ENCODE data around the gene RPL32. TPM values are rescaled to one million over a fixed set of nuclear protein-coding genes. Genes with fewer than 3 reads are reported as not detected.

Gene RPL32
- total and polyA plus RNA-seq, 2 donors (not counting 3 experiments of a cell fraction or from before 2014, with no cell fraction given) = 1,075 to 1,588 TPM

GRCh38 chr3:12839156-12839946 is 2.0 kb downstream of the RPL32 start:
- Histone ChIP-seq H3K4me2 (ENCODE audit: insufficient read depth, low read length) (peak overlapping the region; percentile 80), H3K9me1 (replicated peaks; ENCODE audit: control insufficient read depth, extremely low read depth, insufficient read depth, low read length) (no peaks in the 10 kb centered on the region), H3K9ac (replicated peaks; ENCODE audit: extremely low read depth, insufficient read depth, low read length) (peak overlapping the region; percentile 10), H3K4me1 (ENCODE audit: control insufficient read depth, extremely low read depth, insufficient read depth, low read length) (peaks cover 26% of the 10 kb centered on the region), H3K27me3 (ENCODE audit: control insufficient read depth in 2 of 2, insufficient read depth in 2 of 2, low read length in 2 of 2) (no peaks in the 10 kb centered on the region), H3K4me3 (replicated peaks in 1 of 3; ENCODE audit: insufficient read depth in 1 of 3, low read depth in 1 of 3, low read length in 3 of 3) (peak overlapping the region in 2 of 3 experiments; percentile 88 to 98), H3K9me3 (replicated peaks; ENCODE audit: control insufficient read depth, insufficient read depth, low read length) (no peaks in the 10 kb centered on the region), H3K36me3 (ENCODE audit: control insufficient read depth in 2 of 2, extremely low read depth in 1 of 2, insufficient read depth in 2 of 2, low read length in 2 of 2) (peaks cover 33% of the 10 kb centered on the region in 2 experiments), H3K79me2 (ENCODE audit: control insufficient read depth, insufficient read depth, low read length) (peaks cover 59% of the 10 kb centered on the region), H3K27ac (ENCODE audit: insufficient read depth, low read depth, low read length) (no peak overlapping the region), H2AFZ (ENCODE audit: low read depth, low read length) (no peak overlapping the region), H4K20me1 (replicated peaks; ENCODE audit: control insufficient read depth, extremely low read depth, insufficient read depth, low read length) (peaks cover 9% of the 10 kb centered on the region)
- TF ChIP-seq JUN (IDR thresholded peaks at IDR 0.05; ENCODE audit: borderline replicate concordance, insufficient read depth, insufficient read length, low read depth) (no peak), EZH2 (IDR thresholded peaks at IDR 0.05; ENCODE audit: borderline replicate concordance, low read depth, low read length, severe bottlenecking) (no peak), MYC (IDR thresholded peaks at IDR 0.05; ENCODE audit: low read depth, low read length) (no peak), CTCF (IDR thresholded peaks at IDR 0.05; ENCODE audit: extremely low read depth in 1 of 2, insufficient read depth in 1 of 2, low read depth in 1 of 2, low read length in 2 of 2) (no peak), GATA2 (IDR thresholded peaks at IDR 0.05; ENCODE audit: insufficient read depth, insufficient read length, low read depth, low read length) (no peak), FOS (IDR thresholded peaks at IDR 0.05; ENCODE audit: borderline replicate concordance, insufficient read depth, low read length) (no peak), POLR2A (IDR thresholded peaks at IDR 0.05; ENCODE audit: low read depth, low read length) (no peak), MAX (IDR thresholded peaks at IDR 0.05; ENCODE audit: insufficient read depth, insufficient read length) (no peak), POLR2AphosphoS5 (IDR thresholded peaks at IDR 0.05; ENCODE audit: insufficient read depth, low read depth, low read length) (no peak)
- DNase-seq (ENCODE audit: low read depth, low spot score) (no peak), FAIRE-seq (no peak)
- intact Hi-C loops (cut with micrococcal nuclease) = no loop called here
- ChIA-PET CTCF (interaction anchor here (1.1 kb wide), 2 partner anchors 29 to 49 kb away, joined by 3 to 4 read pairs; no protein-coding TSS in a partner anchor), POLR2A (no interaction called here)
- dilution Hi-C loops (cut with MboI; ENCODE audit: extremely low pct_ligation_motif_present, low sequenced_read_pairs) = no loop called here
- no TSS peak for BruUV-seq (replicated peaks)

Measured in endothelial cell of umbilical vein (primary cell).